Measurements from ENCODE around the gene HHIPL1.

- no peak for TF ChIP-seq EZH2 (IDR thresholded peaks at IDR 0.05; ENCODE audit: borderline replicate concordance, low read depth, low read length, severe bottlenecking)
- no peak for TF ChIP-seq CTCF (IDR thresholded peaks at IDR 0.05; ENCODE audit: extremely low read depth in 1 of 2, insufficient read depth in 1 of 2, low read depth in 1 of 2, low read length in 2 of 2)
- TF ChIP-seq POLR2A (IDR thresholded peaks at IDR 0.05; ENCODE audit: low read depth, low read length), result no peak
- TF ChIP-seq MAX (IDR thresholded peaks at IDR 0.05; ENCODE audit: insufficient read depth, insufficient read length), result no peak
Observed at GRCh38 chr14:99702115-99702514, 57.2 kb downstream of the HHIPL1 start.

Measured in endothelial cell of umbilical vein (primary cell).